Measurements from ENCODE around the gene MAPKAP1.

MAPKAP1 gene

DNA sequence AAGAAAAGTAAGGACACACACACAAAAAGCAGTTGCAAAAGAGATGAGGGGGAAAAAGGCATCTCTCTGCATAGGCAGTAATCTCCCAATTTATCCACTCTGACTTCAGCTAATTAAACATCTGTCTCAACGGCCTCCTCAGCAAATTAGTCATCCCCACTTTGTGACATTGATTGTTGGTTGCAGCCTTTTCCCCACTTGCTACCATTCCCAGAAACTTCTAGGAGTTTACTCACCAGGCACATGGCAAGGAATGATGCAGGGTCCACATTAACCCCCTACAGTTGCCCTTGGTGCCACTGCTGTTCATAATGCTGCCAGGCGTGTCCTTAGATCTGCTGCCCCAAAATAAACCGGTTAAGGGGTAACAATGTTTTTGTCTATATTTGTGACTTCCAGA is 174.6 kb downstream of the MAPKAP1 start:
- no peak for DNase-seq

DNA sequence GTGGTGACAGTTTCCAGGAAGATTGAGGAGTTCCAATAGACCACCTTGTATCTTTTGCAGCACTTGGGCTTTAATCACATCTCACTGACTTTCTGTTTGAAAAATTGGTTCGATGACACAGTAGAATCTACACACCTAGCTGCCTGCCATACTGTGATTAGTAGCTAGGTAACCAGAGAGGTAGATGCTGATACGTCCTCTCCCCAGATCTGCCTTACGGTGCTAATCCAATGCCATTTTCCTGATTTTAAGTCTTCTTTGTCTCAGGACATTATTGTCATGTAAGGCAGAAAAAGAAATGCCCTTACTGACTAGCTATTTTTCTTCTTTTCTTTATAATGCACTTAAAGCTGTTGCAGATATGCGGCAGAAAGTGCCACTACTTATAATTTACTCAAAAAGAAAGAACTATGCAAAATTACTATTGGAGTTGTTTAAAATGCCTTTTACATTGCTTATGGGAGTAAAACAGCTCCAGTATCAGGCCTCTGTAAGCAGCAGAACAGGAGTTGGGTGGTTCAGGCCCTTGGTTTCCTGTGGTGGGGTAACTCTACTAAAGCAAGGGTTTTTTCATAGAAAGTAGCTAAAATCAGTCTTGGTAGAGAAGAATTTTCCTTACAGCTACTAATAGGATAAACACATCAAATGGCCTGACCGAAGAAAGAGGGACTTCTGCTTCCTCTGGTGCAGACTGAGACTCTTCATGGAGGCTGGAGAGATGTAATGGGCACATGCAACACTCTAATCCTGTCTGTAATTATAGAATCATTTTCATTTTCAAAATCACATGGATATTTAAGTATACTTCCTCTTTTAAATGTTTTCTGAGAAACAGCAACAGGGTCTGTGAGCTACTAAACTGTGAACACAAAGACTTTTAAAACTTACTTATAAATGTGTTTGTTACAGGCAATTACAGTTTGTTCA is 177.2 kb downstream of the MAPKAP1 start:
- no peak for DNase-seq

DNA sequence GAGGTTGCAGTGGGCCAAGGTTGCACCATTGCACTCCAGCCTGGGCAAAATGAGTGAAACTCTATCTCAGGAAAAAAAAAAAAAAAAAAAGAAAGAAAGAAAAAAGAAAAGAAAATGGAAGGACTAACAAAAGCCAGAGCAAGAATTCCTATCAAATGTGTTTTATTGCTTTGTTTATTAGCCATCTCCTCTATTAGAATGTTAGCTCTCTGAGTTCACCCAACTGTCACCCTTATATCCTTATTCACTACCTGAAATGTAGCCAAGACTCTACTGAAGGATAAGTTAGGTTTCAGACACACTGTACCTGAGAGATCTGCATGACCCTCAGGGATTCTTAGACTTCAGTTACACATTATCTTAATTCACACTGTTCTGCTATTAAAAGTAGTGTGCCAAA is 177.9 kb downstream of the MAPKAP1 start:
- DNase-seq: no peak

DNA sequence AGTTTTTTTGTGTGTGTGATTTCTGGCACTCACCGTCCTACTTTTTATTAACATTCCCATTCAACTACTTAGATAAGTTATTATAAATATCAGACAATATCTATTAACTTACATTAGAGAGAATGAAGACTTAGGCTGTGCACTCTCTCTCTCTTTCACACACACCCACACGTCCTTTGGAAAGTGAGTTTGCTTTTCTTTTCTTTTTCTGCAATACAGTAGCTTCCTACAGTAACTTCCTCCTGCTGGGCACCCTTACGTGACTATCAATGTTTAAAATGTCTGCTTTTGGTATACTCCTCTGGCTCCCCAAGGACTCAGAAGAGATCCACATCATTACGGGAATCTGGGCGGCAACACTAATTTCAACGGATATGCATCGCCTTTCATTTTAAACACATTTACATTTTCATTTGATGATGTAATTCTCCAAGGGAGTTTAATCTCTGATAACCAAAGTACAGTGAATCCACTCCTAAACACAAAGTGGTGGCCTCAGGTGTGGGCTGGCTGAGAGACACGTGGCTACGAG is 179.5 kb downstream of the MAPKAP1 start:
- DNase-seq: no peak

DNA sequence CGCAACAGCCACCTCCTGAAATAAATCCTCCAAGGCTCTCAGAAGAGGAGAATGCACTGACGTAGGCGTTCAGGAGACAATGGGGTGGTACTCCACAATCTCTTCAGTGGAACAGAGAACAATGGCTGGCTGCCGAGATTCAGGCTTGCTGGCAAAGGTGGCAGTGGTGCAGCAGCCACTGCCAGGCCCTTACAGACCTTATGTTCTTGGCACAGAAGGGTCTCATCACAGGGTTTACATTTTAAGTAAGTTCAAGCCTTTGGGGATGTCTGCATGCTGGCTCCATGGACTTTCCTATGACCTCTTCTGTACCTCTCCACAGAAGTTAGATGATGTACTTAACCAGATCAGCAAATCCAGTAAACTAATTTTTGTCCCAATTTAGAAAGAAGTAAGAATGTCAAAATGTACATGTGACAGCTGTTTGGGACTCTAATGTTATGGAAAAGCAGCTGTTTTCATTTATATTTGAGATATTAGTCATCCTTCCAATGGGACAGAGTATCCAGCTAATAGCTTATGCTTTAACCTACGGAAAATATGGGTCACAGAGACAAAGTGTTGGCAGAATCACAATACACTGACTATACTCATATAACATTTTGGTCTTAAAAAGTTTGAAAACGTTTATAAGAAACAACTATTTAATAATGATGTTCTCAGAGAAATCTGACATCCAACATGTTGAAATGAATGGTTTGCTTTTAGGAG is 180.9 kb downstream of the MAPKAP1 start:
- DNase-seq: peak; percentile 61

DNA sequence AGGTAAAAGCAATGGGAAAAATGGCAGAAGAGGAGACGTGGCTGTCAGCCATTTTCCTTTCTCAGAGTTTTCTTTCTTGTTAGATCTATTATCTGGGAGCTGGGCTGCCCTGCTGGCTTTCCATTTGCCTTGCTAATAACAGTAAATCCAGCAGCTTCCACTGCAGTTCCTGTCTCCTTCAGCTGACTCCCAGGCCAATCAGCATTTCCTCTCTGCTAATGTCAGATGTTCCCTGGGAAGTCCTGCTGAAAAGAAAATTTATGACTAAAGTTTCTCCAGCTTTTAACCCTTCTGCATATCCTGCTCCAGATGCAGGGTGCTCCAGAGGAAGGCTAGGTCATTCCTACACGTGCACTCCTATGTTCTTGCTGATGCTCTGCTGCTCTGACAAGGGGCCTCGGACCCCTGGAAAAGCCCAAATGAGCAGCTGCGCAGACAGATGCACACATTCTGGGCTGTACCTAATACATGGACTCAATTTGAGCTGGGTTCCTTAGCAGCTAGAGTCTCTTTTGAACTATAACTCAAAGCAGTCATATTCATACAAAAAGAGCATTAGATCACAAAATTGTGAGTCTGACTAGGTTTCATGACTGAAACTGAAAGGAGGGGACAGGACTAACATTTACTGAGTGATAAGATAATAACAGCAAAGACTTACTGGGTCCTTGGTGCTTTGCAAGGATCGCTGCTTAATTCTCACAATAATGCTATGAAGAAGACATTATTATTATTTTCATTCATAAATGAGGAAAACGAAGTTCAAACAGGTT is 182.2 kb downstream of the MAPKAP1 start:
- no peak for DNase-seq

DNA sequence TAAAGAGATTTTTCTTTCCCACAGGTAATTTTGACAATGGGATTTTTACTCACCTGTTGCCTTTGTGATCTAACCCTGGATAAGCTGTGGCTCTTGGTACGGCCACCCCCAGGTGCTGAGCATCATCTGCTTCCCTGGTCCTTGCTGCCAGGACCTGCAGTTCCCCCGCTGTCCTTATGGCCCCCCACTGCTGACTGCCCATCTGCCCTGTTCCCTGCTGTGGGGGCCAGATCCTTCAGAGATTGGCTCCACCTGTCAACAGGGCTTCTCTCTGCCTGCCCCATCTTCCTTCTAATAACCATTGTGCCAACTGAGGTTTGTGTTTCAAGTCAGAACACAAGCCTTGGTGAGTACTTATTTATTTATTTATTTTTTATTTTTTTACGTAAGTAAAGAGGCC is 183.3 kb downstream of the MAPKAP1 start:
- no peak for DNase-seq

DNA sequence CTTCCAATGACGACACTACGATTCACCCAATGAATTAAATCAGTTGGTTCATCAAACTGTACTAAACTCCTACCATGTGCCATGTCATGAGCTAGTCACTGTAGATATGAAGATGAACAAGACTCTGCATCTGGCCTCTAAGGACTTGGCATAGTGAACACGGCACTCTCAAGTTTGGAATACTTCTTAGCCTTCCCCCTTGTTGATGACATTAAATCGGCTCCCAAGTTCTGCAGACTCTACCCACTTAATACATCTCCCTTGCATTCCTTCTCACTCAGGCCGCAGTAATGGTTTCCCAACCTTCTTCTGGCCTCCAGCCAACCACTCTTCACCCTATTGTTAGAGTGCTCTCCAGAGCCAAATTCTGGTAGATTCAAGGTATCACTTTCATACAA is 184.7 kb downstream of the MAPKAP1 start:
- no peak for DNase-seq

DNA sequence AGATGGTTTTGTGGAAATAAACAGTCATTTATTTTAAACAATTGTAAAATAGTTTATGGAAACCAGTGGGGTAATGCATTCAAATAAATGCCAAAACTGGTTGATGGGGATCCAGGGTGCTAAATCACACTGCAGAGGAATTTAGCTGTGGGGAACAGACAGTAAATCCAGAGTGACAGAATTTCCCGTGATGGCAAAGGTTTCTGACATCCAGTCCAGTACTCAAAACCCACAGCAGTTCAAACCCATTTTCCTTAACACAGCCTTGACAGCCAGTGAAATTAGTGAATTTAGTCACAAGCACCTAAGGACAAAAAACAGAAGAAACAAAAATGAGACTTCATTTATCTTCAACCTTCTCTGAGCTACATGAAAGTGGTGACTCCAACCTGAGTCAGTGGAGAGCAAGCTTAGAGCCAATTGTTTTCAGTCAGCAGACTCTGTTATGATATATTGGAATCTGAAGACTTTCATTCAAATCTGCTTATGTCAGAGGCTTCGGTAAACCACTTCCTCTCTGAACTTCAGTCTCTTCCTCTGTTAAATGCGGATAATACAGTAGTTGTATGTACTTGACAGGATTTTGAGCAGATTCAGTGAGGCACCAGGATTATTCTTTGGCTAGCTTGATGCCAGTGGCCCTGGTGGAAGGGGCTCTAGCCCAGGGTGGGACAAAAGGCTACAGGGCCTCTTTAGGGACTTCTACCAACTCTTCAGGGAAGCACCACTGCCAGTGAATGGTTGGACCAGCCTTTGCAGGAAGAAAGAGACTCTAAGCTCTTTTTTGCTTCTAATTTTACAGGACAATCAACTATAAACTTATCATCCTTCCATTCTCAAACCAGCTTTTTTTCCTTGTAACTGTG is 185.3 kb downstream of the MAPKAP1 start:
- DNase-seq: peak; percentile 51

DNA sequence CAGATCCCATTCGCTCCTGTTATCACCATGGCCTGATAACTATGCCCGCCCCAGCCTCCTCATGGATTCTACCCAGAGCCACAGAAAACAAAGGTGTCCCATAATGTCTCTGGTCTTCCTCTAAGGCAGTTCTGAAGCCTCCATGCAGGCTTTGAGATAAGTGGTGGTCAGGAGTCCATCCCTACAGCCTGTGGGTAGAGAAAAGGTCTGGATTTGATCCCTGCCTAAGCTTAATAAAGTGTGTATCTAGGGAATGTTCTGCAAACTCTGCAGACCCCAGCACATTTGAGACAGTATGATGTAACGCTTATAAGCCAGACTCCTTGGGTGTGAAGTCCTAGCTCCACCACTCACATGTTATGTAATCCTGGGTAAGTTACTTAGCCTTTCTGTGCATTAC is 187.3 kb downstream of the MAPKAP1 start:
- no peak for DNase-seq

DNA sequence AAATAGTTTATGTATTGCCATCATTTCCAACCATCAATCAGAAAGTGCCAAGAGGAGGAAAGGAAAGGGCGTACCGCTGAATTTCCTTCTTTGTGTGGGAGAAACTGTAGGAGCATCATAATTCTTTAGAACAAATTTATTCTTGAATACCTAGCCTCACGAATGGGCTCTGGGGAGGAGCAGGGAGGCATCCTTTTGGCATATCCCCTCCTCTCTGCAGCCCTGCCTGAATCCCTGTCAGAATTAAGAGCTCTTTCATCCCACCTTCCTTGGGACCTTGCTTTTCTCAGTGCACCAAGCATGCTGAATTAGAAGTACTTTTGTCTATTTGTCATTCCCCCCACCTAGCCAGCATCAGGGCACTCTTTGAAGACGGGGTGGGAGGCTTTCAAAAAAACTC is 189.4 kb downstream of the MAPKAP1 start:
- no peak for DNase-seq

DNA sequence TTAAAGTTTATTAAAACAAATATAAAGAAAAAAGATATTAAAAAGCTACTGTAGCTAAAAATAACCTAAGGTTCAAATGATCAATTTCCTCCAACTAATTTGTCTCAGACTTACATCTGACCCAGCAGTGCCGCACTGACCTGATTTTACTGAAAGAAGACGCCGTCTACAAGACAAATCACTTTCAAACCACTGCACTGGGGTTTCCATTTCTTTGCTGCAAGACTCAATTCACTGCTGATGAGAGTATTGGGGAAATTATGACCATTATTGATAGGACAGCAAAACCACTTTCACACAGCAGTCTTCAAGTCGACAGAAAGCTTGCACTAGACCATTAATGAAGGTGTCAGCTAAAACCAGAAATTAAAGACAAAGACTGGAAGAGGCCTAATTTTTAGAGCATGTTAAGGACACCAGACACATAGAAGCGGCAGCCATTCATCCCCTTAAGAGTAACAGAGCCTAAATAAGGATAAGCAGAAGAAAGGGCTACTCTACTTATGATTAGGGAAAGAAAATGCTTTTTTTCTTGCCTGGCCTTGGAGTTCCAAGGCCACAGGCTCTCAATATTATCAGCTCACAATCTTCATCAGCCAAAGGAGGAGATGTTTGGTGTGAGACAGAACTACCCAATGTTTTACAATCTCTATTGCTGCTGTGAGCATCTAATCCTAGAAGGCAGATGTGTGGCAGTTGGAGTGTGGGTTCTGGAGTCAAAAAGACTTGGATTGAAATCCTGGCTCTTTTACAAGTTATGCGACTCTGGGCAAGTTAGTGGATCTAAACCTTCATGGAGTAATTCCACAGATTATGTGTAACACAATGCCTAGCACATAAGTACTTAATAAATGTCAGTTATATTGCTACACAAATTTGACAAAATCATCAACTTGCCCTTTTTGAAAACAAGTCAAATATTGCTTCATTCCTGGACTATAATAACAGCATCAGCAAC is 190.7 kb downstream of the MAPKAP1 start:
- no peak for DNase-seq

DNA sequence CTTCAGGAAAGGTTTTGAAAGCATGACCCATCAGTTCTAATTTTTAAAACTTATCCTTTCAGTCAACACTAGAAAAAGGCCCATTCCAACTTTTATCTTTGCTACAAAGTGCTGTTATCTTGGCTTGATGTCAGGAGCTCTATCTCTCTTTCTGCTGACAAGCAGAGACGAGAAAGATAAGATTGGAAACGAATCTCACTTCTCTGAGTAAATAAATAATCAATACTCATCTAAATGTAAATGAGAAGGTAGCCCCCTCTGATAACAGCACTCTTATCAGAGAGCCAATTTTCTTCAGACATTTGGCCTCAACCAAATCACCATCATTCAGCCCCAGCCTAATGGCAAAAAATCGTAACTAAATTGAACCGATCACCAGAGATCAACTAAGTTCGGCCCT is 191.7 kb downstream of the MAPKAP1 start:
- DNase-seq: no peak

DNA sequence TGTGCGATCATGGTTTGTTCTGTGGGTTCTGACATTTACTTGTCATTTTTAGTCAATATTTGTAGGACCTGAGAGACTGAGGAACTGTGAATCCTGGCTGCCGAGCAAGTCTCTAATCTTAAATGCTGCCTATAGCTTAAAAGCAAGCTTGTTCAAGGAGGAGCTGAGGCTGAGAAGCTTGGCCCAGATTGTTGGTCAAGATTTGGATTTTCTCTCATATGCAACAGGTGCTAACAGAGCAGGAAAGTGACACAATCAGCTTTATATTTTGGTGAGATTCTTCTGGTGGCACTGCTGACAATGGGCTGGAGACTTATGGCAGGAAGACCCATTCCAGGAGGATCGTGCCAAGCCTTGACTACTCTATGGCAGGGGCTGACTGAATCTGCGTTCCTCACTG is 192.5 kb downstream of the MAPKAP1 start:
- no peak for DNase-seq

DNA sequence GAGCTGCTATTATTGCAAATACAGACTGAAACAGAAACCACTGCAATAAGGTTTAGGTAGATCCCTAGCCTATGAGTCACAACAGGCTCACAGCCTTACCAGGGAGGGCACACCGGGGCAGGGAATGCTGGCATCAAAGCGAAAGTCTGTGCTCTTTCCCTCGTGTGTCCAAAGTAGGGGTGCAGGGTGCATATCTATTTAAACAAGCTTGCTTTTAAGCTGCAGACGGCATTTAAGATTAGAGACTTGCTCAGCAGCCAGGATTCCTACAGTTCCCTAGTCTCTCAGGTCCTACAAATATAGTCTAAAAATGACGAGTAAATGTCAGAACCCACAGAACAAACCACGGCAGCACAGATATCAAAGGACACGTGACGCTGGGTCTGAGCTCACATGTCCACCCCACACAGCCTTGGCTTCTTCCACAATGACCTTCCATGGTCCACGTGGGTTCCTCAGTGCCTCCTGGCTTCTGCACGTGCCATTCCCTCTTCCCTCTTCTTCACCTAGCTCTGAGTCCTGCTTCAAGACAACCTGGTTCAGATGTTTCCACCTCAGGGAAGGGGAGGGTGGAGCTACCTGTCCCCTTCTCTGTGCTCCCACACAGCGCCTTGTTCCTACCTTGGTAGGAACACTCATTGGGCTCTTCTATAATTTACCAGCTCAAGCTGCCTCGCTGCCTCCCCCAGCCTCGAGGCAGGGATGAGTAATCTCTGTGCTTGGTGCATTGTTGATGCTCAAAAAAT is 193.2 kb downstream of the MAPKAP1 start:
- peak; percentile 30 for DNase-seq

DNA sequence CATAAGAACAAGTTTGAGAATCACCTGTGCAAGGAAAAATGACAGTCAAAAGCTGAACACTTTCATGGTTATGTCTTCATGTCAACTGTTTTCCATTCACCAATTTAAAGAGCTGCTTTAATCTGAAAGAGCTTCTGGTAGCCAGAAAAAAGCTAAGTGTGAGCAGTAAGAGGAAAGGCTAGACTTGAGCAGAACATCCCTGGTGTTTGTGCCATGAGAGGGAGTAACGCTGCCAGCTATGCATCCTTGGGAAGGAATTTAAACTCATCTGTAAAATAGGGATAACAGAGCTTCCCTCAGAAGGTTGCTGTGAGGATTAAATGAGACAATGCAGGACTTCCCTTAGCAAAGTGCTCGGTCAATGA is 193.7 kb downstream of the MAPKAP1 start:
- DNase-seq: no peak

DNA sequence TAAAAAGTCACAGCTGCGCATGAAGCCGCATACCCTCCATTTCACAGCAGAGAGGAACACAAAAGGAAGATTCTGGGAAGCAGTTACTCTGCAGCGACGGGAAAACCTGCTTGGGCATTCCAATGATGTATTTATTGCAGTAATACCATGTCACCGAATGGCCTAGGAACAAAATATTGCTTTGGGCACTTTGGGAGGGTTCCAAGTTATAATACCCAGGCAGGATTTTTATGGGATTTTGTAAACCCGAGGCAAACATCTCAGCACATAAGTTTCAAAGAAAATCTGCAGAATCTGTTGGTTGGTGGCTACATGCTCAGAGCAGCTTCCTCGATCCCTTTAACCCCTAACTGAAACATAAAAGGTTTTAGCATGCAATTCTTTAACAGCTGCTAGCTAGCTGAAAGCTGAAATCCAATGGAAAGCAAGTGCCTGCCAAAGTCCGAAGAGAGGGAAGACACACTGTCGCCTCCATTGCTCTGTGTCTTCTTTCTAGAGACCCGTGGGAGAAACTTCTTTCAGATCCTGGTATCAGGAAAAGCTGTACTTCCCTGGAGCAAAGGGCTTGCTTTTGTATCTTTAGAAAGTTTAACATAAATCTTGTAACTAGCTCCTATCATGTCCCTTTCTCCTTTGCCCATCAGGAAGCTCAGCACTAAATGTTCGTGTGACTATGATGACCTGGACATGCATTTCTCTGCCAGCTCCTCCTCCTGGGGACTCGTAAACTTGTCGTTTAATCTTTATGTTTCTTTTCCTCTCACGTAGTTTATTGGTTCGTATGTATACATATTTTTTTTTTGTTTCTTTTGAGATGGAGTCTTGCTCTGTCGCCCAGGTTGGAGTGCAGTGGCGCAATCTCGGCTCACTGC is 195.0 kb downstream of the MAPKAP1 start:
- DNase-seq: no peak

DNA sequence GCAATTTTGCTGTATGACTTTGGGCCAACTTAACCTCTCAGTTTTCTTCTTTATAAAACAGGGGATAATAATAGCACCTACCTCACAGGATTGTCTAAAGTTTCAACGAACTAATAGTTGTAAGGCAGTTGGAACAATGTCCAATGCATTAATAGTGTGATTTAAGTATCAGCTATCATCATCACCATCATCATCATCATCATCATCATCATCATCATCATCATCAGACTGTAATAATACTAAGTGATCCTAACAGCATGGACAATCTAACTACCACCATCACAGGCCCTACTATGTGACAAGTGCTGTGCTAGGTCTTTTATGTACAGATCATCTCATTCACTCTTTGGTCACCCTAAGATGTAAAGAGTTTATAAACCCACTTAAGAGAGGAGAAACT is 196.0 kb downstream of the MAPKAP1 start:
- no peak for DNase-seq

DNA sequence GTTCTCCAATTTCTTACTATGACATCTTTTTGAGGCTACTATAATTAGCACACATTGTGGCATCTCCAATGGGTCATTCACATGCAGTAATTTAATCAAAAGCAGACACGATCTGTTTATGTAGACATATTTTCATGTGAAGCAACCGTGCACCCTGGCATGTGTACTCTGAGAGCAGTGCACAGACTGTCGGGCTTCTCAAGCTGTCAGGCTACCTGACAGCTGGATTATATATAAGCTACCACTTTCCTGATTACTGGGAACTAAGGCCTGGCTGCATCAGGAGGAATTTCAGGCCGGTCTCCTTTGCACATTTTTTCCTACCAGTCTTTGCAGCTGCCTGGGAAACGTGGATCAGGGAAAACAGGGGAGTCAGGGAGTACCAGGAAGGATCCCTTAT is 197.5 kb downstream of the MAPKAP1 start:
- no peak for DNase-seq

Measured in amniotic stem cell (primary cell).